Lower leg skin (tissue), 4 donors: ENCODE data around the gene IFT22. TPM values are rescaled to one million over a fixed set of nuclear protein-coding genes. Genes with fewer than 3 reads are reported as not detected.
"Not testable (repeated sequence)": the region's sequence is repeated elsewhere in the genome, so short reads cannot be mapped to it uniquely, and the experiment has no call there.

ENCODE experiments used
- DNase-seq, 2 donors: peaks; one replicate each; pipeline ENCODE4 v3.0.0-alpha.2; 2019; ENCODE audit warnings: low spot score in 2 of 2
- H3K4me3 ChIP-seq: fragments of 200-600 bp; sonication (generic); 2 replicates; pipeline ENCODE4 v1.5.1; 2017; ENCODE audit warnings: mild to moderate bottlenecking, low read depth; ENCODE audit not compliant: poor library complexity, severe bottlenecking
- CTCF ChIP-seq, 3 donors: fragments of 450-650 bp; IDR thresholded peaks; one replicate each; pipeline ENCODE4 v1.5.1; 2016; ENCODE audit warnings: antibody characterized with exemption in 3 of 3, mild to moderate bottlenecking in 3 of 3, moderate library complexity in 2 of 3
- POLR2A ChIP-seq, 2 donors: fragments of 450-650 bp; IDR thresholded peaks; one replicate each; pipeline ENCODE4 v1.6.1; 2016 to 2017; ENCODE audit warnings: antibody characterized with exemption in 2 of 2, mild to moderate bottlenecking in 1 of 2, moderate library complexity in 1 of 2
- WGBS, 2 donors: methylation state at CpG; one replicate each; pipeline ENCODE4 v1.1.5; 2018; 5-methylcytosine and 5-hydroxymethylcytosine counted together
- intact Hi-C: fragments of 100-400 bp; cut with DNase I; formaldehyde crosslinking; loops from one replicate; pipeline ENCODE4 v1.15.0; 2023; ENCODE audit warnings: low total_unique reads
- total RNA-seq, 4 donors: library from RNA; depleted of rRNA; stranded (reverse); fragments of >200 nt; gene quantifications; one replicate each; pipeline ENCODE4 v1.1.0, GENCODE V29; 2016

The IFT22 gene
- total RNA-seq, 4 donors from 2014 or later, result 10.7 to 15.7 (median 12.5) TPM

GRCh38 chr7:101269664-101270063 is 51.9 kb downstream of the IFT22 start:
- H3K4me3 ChIP-seq, result no peak overlapping the region
- 89 to 92% methylated on average over 21 of the region's 21 CpGs for WGBS, 2 donors
- DNase-seq, result no peak
- intact Hi-C loops, result no loop called here
- TF ChIP-seq POLR2A (IDR thresholded peaks at IDR 0.05) (no peak), CTCF (IDR thresholded peaks at IDR 0.05) (no peak)

- TF ChIP-seq POLR2A (IDR thresholded peaks at IDR 0.05) (no peak), CTCF (IDR thresholded peaks at IDR 0.05) (no peak)
- WGBS, 2 donors, result 77 to 86% methylated on average over 17 of the region's 17 CpGs
Observed at GRCh38 chr7:101265622-101266516, 55.7 kb downstream of the IFT22 start.

GRCh38 chr7:101264102-101264706 is 57.4 kb downstream of the IFT22 start:
- DNase-seq, intact Hi-C loops, H3K4me3 ChIP-seq: not testable (repeated sequence)
- WGBS, 2 donors, result 61% methylated on average over 6 of the region's 6 CpGs

More at GRCh38 chr7:101265622-101266516, 55.7 kb downstream of the IFT22 start:
- no peak for DNase-seq
- no peak overlapping the region for H3K4me3 ChIP-seq
- intact Hi-C loops, result no loop called here

Other genes starting within 250 kb of the IFT22 start
- gene TRIM56, start 236.3 kb downstream of the IFT22 start, total RNA-seq, result 10 to 100 TPM; 13.9 to 22.2 (median 17.3) TPM
- 1 to 10 TPM; 4.8 to 9.4 (median 8.9) TPM for gene SERPINE1, start 194.7 kb downstream of the IFT22 start, total RNA-seq
- 10 to 100 TPM; 52.9 to 81.2 (median 61.2) TPM for gene AP1S1, start 167.3 kb downstream of the IFT22 start, total RNA-seq
- 1 to 10 TPM in 2 of 4 donors, under 1 TPM in 1, not detected in 1; 0.91 to 6.3 (median 2.5) TPM for gene VGF, start 156.2 kb downstream of the IFT22 start, total RNA-seq
- not detected for gene NAT16, start 141.5 kb downstream of the IFT22 start, total RNA-seq
- gene MOGAT3, start 120.8 kb downstream of the IFT22 start, total RNA-seq, result not detected
- gene PLOD3, start 104.2 kb downstream of the IFT22 start, total RNA-seq, result 10 to 100 TPM; 16.4 to 31.9 (median 23.3) TPM
- gene ZNHIT1, start 103.6 kb downstream of the IFT22 start, total RNA-seq, result 10 to 100 TPM; 45.3 to 87.6 (median 72.3) TPM
- 10 to 100 TPM in 3 of 4 donors, 1 to 10 TPM in 1; 9.5 to 21.2 (median 13.0) TPM for gene CLDN15, start 84.0 kb downstream of the IFT22 start, total RNA-seq
- 100 to 1,000 TPM; 162 to 273 (median 213) TPM for gene FIS1, start 76.7 kb downstream of the IFT22 start, total RNA-seq
- gene COL26A1, start 41.1 kb upstream of the IFT22 start, total RNA-seq, result under 1 TPM in 1 of 4 donors, not detected in 3; 0.06 TPM